WTC11 (cell line): Measurements from ENCODE around the gene M1AP. TPM values are rescaled to one million over a fixed set of nuclear protein-coding genes. Genes with fewer than 3 reads are reported as not detected.

Experiments used
- ATAC-seq: fragments of 200-7000 bp; cut with Tn5 transposase; 2 replicates; pipeline ENCODE4 v1.10.0; 2021; ENCODE audit warnings: mild to moderate bottlenecking, moderate library complexity
- CTCF ChIA-PET: fragments of 300-600 bp; sonication (Branson Sonifier 250); formaldehyde crosslinking; loops from one replicate; lab custom pipeline; 2021; ENCODE audit warnings: antibody characterized with exemption; lab: Charles Lee
- POLR2A ChIA-PET: fragments of 350-600 bp; sonication (Branson Sonifier 250); formaldehyde crosslinking; loops from one replicate; lab custom pipeline; 2021; ENCODE audit warnings: antibody characterized with exemption; lab: Charles Lee
- DNase-seq: peaks from one replicate; pipeline ENCODE4 v3.0.0; 2021; ENCODE audit warnings: low spot score
- H3K27ac Mint-ChIP-seq: 2 replicates; pipeline ENCODE4 v1.8.0; 2021; ENCODE audit warnings: mixed read lengths
- H3K27me3 Mint-ChIP-seq: 2 replicates; pipeline ENCODE4 v1.8.0; 2021; ENCODE audit warnings: low read depth, mild to moderate bottlenecking, moderate library complexity, mixed read lengths
- H3K36me3 Mint-ChIP-seq: 2 replicates; pipeline ENCODE4 v1.8.0; 2021; ENCODE audit warnings: mixed read lengths
- H3K4me1 Mint-ChIP-seq: 2 replicates; pipeline ENCODE4 v1.8.0; 2022; ENCODE audit warnings: mixed read lengths
- H3K4me3 Mint-ChIP-seq: 2 replicates; pipeline ENCODE4 v1.8.0; 2021; ENCODE audit warnings: mild to moderate bottlenecking, moderate library complexity, mixed read lengths
- H3K9me3 Mint-ChIP-seq: 2 replicates; pipeline ENCODE4 v1.8.0; 2021; ENCODE audit warnings: mixed read lengths
- ARID4B ChIP-seq: sonication (generic); formaldehyde crosslinking; IDR thresholded peaks from 2 replicates; pipeline ENCODE4 v1.8.0; 2023; ENCODE audit warnings: missing genetic modification reagents, mild to moderate bottlenecking, borderline replicate concordance
- CDX4 ChIP-seq: fragments of 250-450 bp; sonication (Bioruptor Pico); IDR thresholded peaks from 2 replicates; pipeline ENCODE4 v1.9.0; 2021; ENCODE audit warnings: moderate library complexity, mild to moderate bottlenecking, inconsistent platforms, borderline replicate concordance
- GABPB1 ChIP-seq: sonication (generic); formaldehyde crosslinking; IDR thresholded peaks from 2 replicates; pipeline ENCODE4 v1.8.1; 2023; ENCODE audit warnings: mild to moderate bottlenecking, missing genetic modification reagents
- HMGA2 ChIP-seq: fragments of 250-450 bp; sonication (Bioruptor Pico); IDR thresholded peaks from 2 replicates; pipeline ENCODE4 v1.4.0; 2021; ENCODE audit warnings: mild to moderate bottlenecking, moderate library complexity
- IRF2 ChIP-seq: sonication (generic); formaldehyde crosslinking; IDR thresholded peaks from 2 replicates; pipeline ENCODE4 v1.8.0; 2022; ENCODE audit warnings: low read depth, missing genetic modification reagents, borderline replicate concordance
- JUN ChIP-seq: sonication (generic); formaldehyde crosslinking; IDR thresholded peaks from 2 replicates; pipeline ENCODE4 v1.8.0; 2023; ENCODE audit warnings: mild to moderate bottlenecking, missing genetic modification reagents
- MLX ChIP-seq: sonication (generic); formaldehyde crosslinking; IDR thresholded peaks from 2 replicates; pipeline ENCODE4 v1.8.1; 2023; ENCODE audit warnings: mild to moderate bottlenecking, missing genetic modification reagents, moderate library complexity
- NFATC4 ChIP-seq: fragments of 250-450 bp; sonication (Bioruptor Pico); IDR thresholded peaks from 2 replicates; pipeline ENCODE4 v1.9.0; 2021; ENCODE audit warnings: mild to moderate bottlenecking
- NR3C1 ChIP-seq: sonication (generic); formaldehyde crosslinking; conservative IDR thresholded peaks from 2 replicates; pipeline ENCODE4 v1.8.1; 2023; ENCODE audit warnings: low read depth, mild to moderate bottlenecking, missing genetic modification reagents
- SOX15 ChIP-seq: fragments of 250-450 bp; sonication (Bioruptor Pico); IDR thresholded peaks from 2 replicates; pipeline ENCODE4 v1.9.0; 2021; ENCODE audit warnings: mild to moderate bottlenecking
- ZNF121 ChIP-seq: sonication (generic); formaldehyde crosslinking; IDR thresholded peaks from 2 replicates; pipeline ENCODE4 v1.8.0; 2023; ENCODE audit warnings: missing genetic modification reagents
- total RNA-seq: library from RNA; stranded (reverse); gene quantifications from 3 replicates; pipeline ENCODE4 v1.2.3, GENCODE V29; 2021
- TF ChIP-seq, protein P1 (sequence below): sonication (generic); formaldehyde crosslinking; IDR thresholded peaks from 2 replicates; pipeline ENCODE4 v1.8.1; 2022; ENCODE audit warnings: low read depth, mild to moderate bottlenecking, moderate library complexity, missing genetic modification reagents, borderline replicate concordance
- TF ChIP-seq, protein P2 (sequence below): sonication (generic); formaldehyde crosslinking; conservative IDR thresholded peaks from 2 replicates; pipeline ENCODE4 v1.8.1; 2023; ENCODE audit warnings: mild to moderate bottlenecking, low read depth, missing genetic modification reagents, moderate library complexity
- TF ChIP-seq, protein P3 (sequence below): sonication (generic); formaldehyde crosslinking; IDR thresholded peaks from 2 replicates; pipeline ENCODE4 v1.8.1; 2023; ENCODE audit warnings: mild to moderate bottlenecking, moderate library complexity, missing genetic modification reagents
- TF ChIP-seq, protein P4 (sequence below): sonication (generic); formaldehyde crosslinking; IDR thresholded peaks from 2 replicates; pipeline ENCODE4 v1.8.0; 2022; ENCODE audit warnings: mild to moderate bottlenecking, missing genetic modification reagents

The M1AP gene
- total RNA-seq, 1 experiment from 2014 or later: 5.9 TPM

DNA sequence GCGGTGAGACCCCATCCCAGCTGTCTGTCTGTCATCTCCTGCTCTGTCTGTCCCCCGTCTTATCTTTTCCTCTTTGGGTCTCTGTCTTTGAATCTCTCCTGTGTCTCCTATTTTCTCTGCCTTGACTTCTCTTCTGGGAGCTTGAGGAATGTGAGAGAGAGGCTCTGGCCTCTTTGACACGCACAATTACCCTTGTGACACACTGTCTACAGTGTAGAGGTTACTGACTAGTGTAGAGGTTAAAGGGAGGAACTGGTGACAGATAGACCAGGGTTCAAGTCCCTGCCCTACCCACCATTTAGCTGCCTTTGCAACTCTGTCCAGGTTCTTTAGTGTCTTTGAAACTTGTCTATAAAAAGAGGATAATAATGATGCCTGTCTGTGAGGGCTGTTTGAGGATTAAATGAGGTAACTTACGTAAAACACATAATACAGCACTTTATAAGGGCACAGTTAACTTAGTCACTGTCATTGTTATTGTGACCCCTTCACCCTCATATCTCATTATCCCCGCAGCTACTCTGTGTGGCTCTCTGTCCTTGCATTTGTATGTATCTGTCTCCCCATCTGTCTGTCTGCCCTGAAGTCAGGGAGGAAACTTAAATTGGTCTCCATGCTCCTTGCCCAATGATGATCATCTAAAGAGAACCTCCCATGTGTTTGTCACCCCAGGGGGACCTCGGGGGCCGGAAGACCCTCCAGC is 25.8 kb upstream of the M1AP start:
- Mint-ChIP-seq H3K27me3 (no peaks in the 10 kb centered on the region; the same call in 1 of the 2 replicates), H3K4me3 (no peak overlapping the region), H3K36me3 (0 out of 2 replicates have a peak, but pooled peaks cover 4% of the 10 kb centered on the region), H3K4me1 (no peaks in the 10 kb centered on the region), H3K27ac (no peak overlapping the region), H3K9me3 (no peaks in the 10 kb centered on the region)
- CTCF ChIA-PET: interaction anchor here (1.2 to 1.8 kb wide), 2 partner anchors 42 to 235 kb away, joined by 4 read pairs; no protein-coding TSS in a partner anchor
- TF ChIP-seq SOX15 (CRISPR knock-in tag): no peak
- no peak for TF ChIP-seq ARID4B (CRISPR knock-in tag)
- TF ChIP-seq, protein P1, sequence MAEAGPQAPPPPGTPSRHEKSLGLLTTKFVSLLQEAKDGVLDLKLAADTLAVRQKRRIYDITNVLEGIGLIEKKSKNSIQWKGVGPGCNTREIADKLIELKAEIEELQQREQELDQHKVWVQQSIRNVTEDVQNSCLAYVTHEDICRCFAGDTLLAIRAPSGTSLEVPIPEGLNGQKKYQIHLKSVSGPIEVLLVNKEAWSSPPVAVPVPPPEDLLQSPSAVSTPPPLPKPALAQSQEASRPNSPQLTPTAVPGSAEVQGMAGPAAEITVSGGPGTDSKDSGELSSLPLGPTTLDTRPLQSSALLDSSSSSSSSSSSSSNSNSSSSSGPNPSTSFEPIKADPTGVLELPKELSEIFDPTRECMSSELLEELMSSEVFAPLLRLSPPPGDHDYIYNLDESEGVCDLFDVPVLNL (CRISPR knock-in tag): no peak
- DNase-seq: no peak
- POLR2A ChIA-PET: no interaction called here
- ATAC-seq: no peak

DNA sequence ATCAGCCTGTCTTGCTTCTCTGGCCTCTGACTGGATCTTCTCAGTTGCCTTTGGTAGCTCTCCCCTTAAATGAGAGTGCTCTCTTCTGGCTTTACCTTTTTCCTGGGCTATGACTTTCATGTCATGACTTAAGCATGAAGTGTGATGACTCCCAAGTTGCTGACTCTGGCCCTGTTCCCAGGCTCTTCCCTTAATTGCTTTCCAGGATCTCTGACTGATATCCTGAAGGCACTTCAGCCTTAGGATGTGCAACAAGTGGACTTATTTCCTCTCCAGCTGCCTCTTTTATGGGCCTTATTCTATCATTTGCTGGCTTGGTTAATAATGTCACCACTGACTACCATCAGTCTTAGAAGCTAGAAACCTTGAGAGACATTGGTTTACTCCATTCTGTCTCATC is 23.3 kb upstream of the M1AP start:
- H3K4me1 Mint-ChIP-seq: no peaks in the 10 kb centered on the region
- CTCF ChIA-PET: no interaction called here
- POLR2A ChIA-PET: no interaction called here
- no peak overlapping the region for H3K4me3 Mint-ChIP-seq
- 0 out of 2 replicates have a peak, but pooled peaks cover 4% of the 10 kb centered on the region for H3K36me3 Mint-ChIP-seq
- TF ChIP-seq IRF2 (CRISPR knock-in tag) (no peak), NR3C1 (CRISPR knock-in tag) (no peak)
- no peaks in the 10 kb centered on the region; the same call in 1 of the 2 replicates for H3K27me3 Mint-ChIP-seq
- H3K27ac Mint-ChIP-seq: no peak overlapping the region
- ATAC-seq: no peak
- no peaks in the 10 kb centered on the region for H3K9me3 Mint-ChIP-seq
- DNase-seq: no peak

GRCh38 chr2:74670263-74670662 is 22.1 kb upstream of the M1AP start:
- Mint-ChIP-seq H3K36me3 (no peaks in the 10 kb centered on the region), H3K27ac (no peak overlapping the region), H3K9me3 (no peaks in the 10 kb centered on the region), H3K27me3 (no peaks in the 10 kb centered on the region; the same call in 1 of the 2 replicates), H3K4me3 (no peak overlapping the region), H3K4me1 (no peaks in the 10 kb centered on the region)
- no peak for ATAC-seq
- no peak for DNase-seq
- TF ChIP-seq HMGA2 (CRISPR knock-in tag) (no peak), JUN (no peak), CDX4 (CRISPR knock-in tag) (no peak)
- ChIA-PET CTCF (no interaction called here), POLR2A (no interaction called here)

GRCh38 chr2:74668087-74668486 is 20.0 kb upstream of the M1AP start:
- no peak for DNase-seq
- Mint-ChIP-seq H3K27me3 (no peaks in the 10 kb centered on the region; the same call in 1 of the 2 replicates), H3K4me1 (no peaks in the 10 kb centered on the region), H3K9me3 (no peaks in the 10 kb centered on the region), H3K27ac (no peak overlapping the region), H3K36me3 (no peaks in the 10 kb centered on the region), H3K4me3 (no peak overlapping the region)
- ATAC-seq: no peak
- ChIA-PET POLR2A (no interaction called here), CTCF (no interaction called here)
- TF ChIP-seq, protein P2, sequence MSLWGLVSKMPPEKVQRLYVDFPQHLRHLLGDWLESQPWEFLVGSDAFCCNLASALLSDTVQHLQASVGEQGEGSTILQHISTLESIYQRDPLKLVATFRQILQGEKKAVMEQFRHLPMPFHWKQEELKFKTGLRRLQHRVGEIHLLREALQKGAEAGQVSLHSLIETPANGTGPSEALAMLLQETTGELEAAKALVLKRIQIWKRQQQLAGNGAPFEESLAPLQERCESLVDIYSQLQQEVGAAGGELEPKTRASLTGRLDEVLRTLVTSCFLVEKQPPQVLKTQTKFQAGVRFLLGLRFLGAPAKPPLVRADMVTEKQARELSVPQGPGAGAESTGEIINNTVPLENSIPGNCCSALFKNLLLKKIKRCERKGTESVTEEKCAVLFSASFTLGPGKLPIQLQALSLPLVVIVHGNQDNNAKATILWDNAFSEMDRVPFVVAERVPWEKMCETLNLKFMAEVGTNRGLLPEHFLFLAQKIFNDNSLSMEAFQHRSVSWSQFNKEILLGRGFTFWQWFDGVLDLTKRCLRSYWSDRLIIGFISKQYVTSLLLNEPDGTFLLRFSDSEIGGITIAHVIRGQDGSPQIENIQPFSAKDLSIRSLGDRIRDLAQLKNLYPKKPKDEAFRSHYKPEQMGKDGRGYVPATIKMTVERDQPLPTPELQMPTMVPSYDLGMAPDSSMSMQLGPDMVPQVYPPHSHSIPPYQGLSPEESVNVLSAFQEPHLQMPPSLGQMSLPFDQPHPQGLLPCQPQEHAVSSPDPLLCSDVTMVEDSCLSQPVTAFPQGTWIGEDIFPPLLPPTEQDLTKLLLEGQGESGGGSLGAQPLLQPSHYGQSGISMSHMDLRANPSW (CRISPR knock-in tag): no peak
- TF ChIP-seq, protein P3, sequence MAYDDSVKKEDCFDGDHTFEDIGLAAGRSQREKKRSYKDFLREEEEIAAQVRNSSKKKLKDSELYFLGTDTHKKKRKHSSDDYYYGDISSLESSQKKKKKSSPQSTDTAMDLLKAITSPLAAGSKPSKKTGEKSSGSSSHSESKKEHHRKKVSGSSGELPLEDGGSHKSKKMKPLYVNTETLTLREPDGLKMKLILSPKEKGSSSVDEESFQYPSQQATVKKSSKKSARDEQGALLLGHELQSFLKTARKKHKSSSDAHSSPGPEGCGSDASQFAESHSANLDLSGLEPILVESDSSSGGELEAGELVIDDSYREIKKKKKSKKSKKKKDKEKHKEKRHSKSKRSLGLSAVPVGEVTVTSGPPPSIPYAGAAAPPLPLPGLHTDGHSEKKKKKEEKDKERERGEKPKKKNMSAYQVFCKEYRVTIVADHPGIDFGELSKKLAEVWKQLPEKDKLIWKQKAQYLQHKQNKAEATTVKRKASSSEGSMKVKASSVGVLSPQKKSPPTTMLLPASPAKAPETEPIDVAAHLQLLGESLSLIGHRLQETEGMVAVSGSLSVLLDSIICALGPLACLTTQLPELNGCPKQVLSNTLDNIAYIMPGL (CRISPR knock-in tag): no peak
- TF ChIP-seq NFATC4 (CRISPR knock-in tag) (no peak), GABPB1 (no peak), MLX (CRISPR knock-in tag) (no peak), ZNF121 (CRISPR knock-in tag) (no peak), JUN (no peak)
- TF ChIP-seq, protein P4, sequence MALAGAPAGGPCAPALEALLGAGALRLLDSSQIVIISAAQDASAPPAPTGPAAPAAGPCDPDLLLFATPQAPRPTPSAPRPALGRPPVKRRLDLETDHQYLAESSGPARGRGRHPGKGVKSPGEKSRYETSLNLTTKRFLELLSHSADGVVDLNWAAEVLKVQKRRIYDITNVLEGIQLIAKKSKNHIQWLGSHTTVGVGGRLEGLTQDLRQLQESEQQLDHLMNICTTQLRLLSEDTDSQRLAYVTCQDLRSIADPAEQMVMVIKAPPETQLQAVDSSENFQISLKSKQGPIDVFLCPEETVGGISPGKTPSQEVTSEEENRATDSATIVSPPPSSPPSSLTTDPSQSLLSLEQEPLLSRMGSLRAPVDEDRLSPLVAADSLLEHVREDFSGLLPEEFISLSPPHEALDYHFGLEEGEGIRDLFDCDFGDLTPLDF: no peak
